Right lobe of liver (tissue), 6 donors: ENCODE measurements around the gene STK32B. TPM values are rescaled to one million over a fixed set of nuclear protein-coding genes. Genes with fewer than 3 reads are reported as not detected.

Experiments used
- ATAC-seq, 4 donors: fragments of 200-7000 bp; cut with Tn5 transposase; one replicate each; pipeline ENCODE4 v1.9.1; 2020; ENCODE audit warnings: mild to moderate bottlenecking in 4 of 4, moderate library complexity in 4 of 4
- DNase-seq, 3 donors: peaks; one replicate each; pipeline ENCODE4 v3.0.0-alpha.2; 2020
- H3K27ac ChIP-seq, 3 donors: fragments of 200-600 bp; one replicate each; pipeline ENCODE4 v1.8.0; 2022
- H3K27me3 ChIP-seq, 2 donors: fragments of 200-600 bp; one replicate each; pipeline ENCODE4 v1.8.0; 2022
- H3K36me3 ChIP-seq, 4 donors: fragments of 200-600 bp; sonication (generic) in 1 of 4; one replicate each; pipeline versions ENCODE4 v1.5.1 to v1.8.0; 2017 to 2022; ENCODE audit warnings: control low read depth in 1 of 4
- H3K4me1 ChIP-seq, 4 donors: fragments of 200-600 bp; sonication (generic) in 1 of 4; one replicate each; pipeline versions ENCODE4 v1.5.1 to v1.8.0; 2017 to 2022; ENCODE audit warnings: control low read depth in 1 of 4
- H3K4me3 ChIP-seq, 3 donors: fragments of 200-600 bp; one replicate each; pipeline ENCODE4 v1.8.0; 2022
- H3K9me3 ChIP-seq, 4 donors: fragments of 200-600 bp; sonication (generic) in 1 of 4; one replicate each; pipeline versions ENCODE4 v1.5.1 to v1.8.0; 2017 to 2022; ENCODE audit warnings: control low read depth in 1 of 4
- CTCF ChIP-seq, 4 donors: fragments of 200-600 bp in 3 of 4; fragments of 450-650 bp in 1 of 4; IDR thresholded peaks; one replicate each; pipeline versions ENCODE4 v1.5.1 to v1.8.0; 2016 to 2022; ENCODE audit warnings: antibody characterized with exemption in 4 of 4, mild to moderate bottlenecking in 2 of 4
- POLR2A ChIP-seq: fragments of 450-650 bp; IDR thresholded peaks from one replicate; pipeline ENCODE4 v1.6.1; 2017; ENCODE audit warnings: antibody characterized with exemption, mild to moderate bottlenecking
- WGBS: methylation state at CpG from one replicate; pipeline ENCODE4 v1.1.6; 2018; ENCODE audit warnings: low coverage, low lambda C conversion rate; ENCODE audit not compliant: insufficient coverage; ENCODE audit errors: missing lambda C conversion rate; 5-methylcytosine and 5-hydroxymethylcytosine counted together
- intact Hi-C, 2 donors: fragments of 100-400 bp; cut with DNase I; formaldehyde crosslinking; loops; one replicate each; pipeline versions ENCODE4 v1.11.2 to v1.14.1; 2022
- total RNA-seq, 6 experiments: library from RNA; depleted of rRNA in 2 of 6; stranded (reverse); fragments of >200 nt in 2 of 6; fragmentation: NEBNext Ultra II Directional in 3 of 6; extraction: Animal tissue kit (Norgen Biotek cat#: 25700) in 3 of 6; gene quantifications; one replicate each; pipeline versions ENCODE4 v1.1.0 to v1.2.4, GENCODE V29; 2016 to 2023
- donor health status: DM: no; HTN: yes; CAD: no.
- donor health status: DM: no; HTN: no; CAD: no.
- donor health status: DM: no; HTN: no; CAD: no.
- donor health status: DM: no; HTN: yes; CAD: no.
- donor health status: DM: no; HTN: yes; CAD: no.

Gene STK32B
- total RNA-seq, 6 experiments from 2014 or later: 0.05 to 0.07 TPM; not detected in 4

- H3K4me1 ChIP-seq: no peaks in the 10 kb centered on the region
- H3K36me3 ChIP-seq: no peaks in the 10 kb centered on the region
- TF ChIP-seq CTCF (IDR thresholded peaks at IDR 0.05): no peak
- TF ChIP-seq POLR2A: no peak
- DNase-seq (no peak), ATAC-seq (no peak)
- WGBS: no CpG with 5 or more reads among the region's 3 CpGs
- no peaks in the 10 kb centered on the region for H3K9me3 ChIP-seq
- H3K27me3 ChIP-seq: no peaks in the 10 kb centered on the region
- no peak overlapping the region for H3K27ac ChIP-seq
- H3K4me3 ChIP-seq: no peak overlapping the region
- intact Hi-C loops: no loop called here
Observed at GRCh38 chr4:5364406-5364805, 313.1 kb downstream of the STK32B start.

GRCh38 chr4:5365071-5366008 lies 314.1 kb downstream of the STK32B start:
- no peak overlapping the region for H3K4me3 ChIP-seq
- H3K9me3 ChIP-seq: no peaks in the 10 kb centered on the region
- intact Hi-C loops: no loop called here
- H3K27ac ChIP-seq: no peak overlapping the region
- H3K4me1 ChIP-seq: no peaks in the 10 kb centered on the region
- WGBS: 48% methylated on average over 11 of the region's 12 CpGs
- DNase-seq: no peak
- no peaks in the 10 kb centered on the region for H3K27me3 ChIP-seq
- ATAC-seq: no peak
- no peaks in the 10 kb centered on the region for H3K36me3 ChIP-seq
- TF ChIP-seq CTCF (IDR thresholded peaks at IDR 0.05) (no peak), POLR2A (no peak)

DNA sequence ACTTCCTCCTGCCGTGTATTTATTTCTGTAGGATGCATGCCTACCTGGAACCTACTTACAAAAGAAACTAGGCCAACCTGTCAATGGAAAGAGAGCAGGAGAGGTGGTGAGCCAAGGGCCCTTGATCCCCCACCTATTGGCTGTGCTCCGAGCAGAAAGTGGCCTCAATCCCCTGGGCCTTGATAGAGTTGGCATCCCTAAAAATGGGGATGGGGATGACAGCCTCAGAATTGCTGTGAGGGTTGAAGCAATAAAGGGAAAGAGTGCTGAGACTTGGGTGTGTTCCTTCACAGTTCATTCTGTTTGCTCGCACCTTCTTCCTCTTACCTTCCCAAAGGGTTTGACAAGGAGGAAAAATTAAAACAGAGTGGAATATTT lies 314.7 kb downstream of the STK32B start:
- DNase-seq (no peak), ATAC-seq (no peak)
- WGBS: 52% methylated on average over 3 of the region's 3 CpGs
- Histone ChIP-seq H3K9me3 (no peaks in the 10 kb centered on the region), H3K4me3 (no peak overlapping the region), H3K27me3 (no peaks in the 10 kb centered on the region), H3K4me1 (no peaks in the 10 kb centered on the region), H3K27ac (no peak overlapping the region), H3K36me3 (no peaks in the 10 kb centered on the region)
- intact Hi-C loops: no loop called here
- no peak for TF ChIP-seq POLR2A
- TF ChIP-seq CTCF (IDR thresholded peaks at IDR 0.05): no peak

DNA sequence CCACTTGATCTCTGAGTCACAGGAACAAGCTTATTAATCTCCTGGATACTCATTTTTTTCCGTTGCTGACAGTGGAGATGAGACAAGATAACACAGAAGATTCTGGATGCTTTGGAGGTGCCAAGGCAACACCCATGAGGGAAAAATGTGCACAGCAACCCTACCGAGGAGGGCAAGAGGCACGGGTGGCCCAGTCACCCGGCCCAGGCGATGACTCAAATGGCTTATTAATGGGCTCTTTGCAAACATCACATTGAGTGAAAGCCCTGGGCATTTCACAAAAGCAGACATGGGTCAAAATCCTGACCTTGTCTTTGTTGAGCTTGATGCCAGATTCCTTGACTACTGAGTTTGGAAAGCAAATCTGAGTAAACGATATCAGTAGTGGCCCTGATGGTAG lies 315.1 kb downstream of the STK32B start:
- ATAC-seq (no peak), DNase-seq (no peak)
- Histone ChIP-seq H3K9me3 (no peaks in the 10 kb centered on the region), H3K27me3 (no peaks in the 10 kb centered on the region), H3K36me3 (no peaks in the 10 kb centered on the region), H3K4me1 (no peaks in the 10 kb centered on the region), H3K4me3 (no peak overlapping the region), H3K27ac (no peak overlapping the region)
- intact Hi-C loops: no loop called here
- TF ChIP-seq POLR2A: no peak
- no peak for TF ChIP-seq CTCF (IDR thresholded peaks at IDR 0.05)
- WGBS: 59% methylated on average over 6 of the region's 6 CpGs
